Measurements from ENCODE around the gene MXRA8. TPM values are rescaled to one million over a fixed set of nuclear protein-coding genes. Genes with fewer than 3 reads are reported as not detected.

MXRA8 gene
- total and polyA plus RNA-seq, 2 donors (not counting 3 experiments of a cell fraction or from before 2014, with no cell fraction given): 0.82 to 1.9 TPM

GRCh38 chr1:1356166-1356795 is 2.1 kb downstream of the MXRA8 start:
- H3K9me3 ChIP-seq (replicated peaks; ENCODE audit: control insufficient read depth, insufficient read depth, low read length): no peaks in the 10 kb centered on the region
- no peaks in the 10 kb centered on the region for H3K4me1 ChIP-seq (ENCODE audit: control insufficient read depth, extremely low read depth, insufficient read depth, low read length)
- H3K4me2 ChIP-seq (ENCODE audit: insufficient read depth, low read length): no peak overlapping the region
- TF ChIP-seq EZH2 (IDR thresholded peaks at IDR 0.05; ENCODE audit: borderline replicate concordance, low read depth, low read length, severe bottlenecking) (no peak), POLR2A (IDR thresholded peaks at IDR 0.05; ENCODE audit: low read depth, low read length) (no peak)
- intact Hi-C loops (cut with micrococcal nuclease) (no loop called here), dilution Hi-C loops (cut with MboI; ENCODE audit: extremely low pct_ligation_motif_present, low sequenced_read_pairs) (no loop called here)
- no peaks in the 10 kb centered on the region for H3K79me2 ChIP-seq (ENCODE audit: control insufficient read depth, insufficient read depth, low read length)
- H3K27me3 ChIP-seq (ENCODE audit: control insufficient read depth in 2 of 2, insufficient read depth in 2 of 2, low read length in 2 of 2): peaks cover 11 to 23% of the 10 kb centered on the region in 2 experiments
- H3K27ac ChIP-seq (ENCODE audit: insufficient read depth, low read depth, low read length): no peak overlapping the region
- H3K36me3 ChIP-seq (ENCODE audit: control insufficient read depth in 2 of 2, extremely low read depth in 1 of 2, insufficient read depth in 2 of 2, low read length in 2 of 2): no peaks in the 10 kb centered on the region
- no peak overlapping the region for H3K9ac ChIP-seq (replicated peaks; ENCODE audit: extremely low read depth, insufficient read depth, low read length)
- no peaks in the 10 kb centered on the region for H4K20me1 ChIP-seq (replicated peaks; ENCODE audit: control insufficient read depth, extremely low read depth, insufficient read depth, low read length)
- BruUV-seq (replicated peaks): no TSS peak
- no peak overlapping the region for H3K4me3 ChIP-seq (replicated peaks in 1 of 3; ENCODE audit: insufficient read depth in 1 of 3, low read depth in 1 of 3, low read length in 3 of 3)
- ChIA-PET POLR2A (no interaction called here), CTCF (interaction anchor here (1.2 kb wide), 1 partner anchor 16 kb away, joined by 9 read pairs; no protein-coding TSS in a partner anchor)
- DNase-seq (ENCODE audit: low read depth, low spot score) (no peak), FAIRE-seq (no peak)
- no peaks in the 10 kb centered on the region for H3K9me1 ChIP-seq (replicated peaks; ENCODE audit: control insufficient read depth, extremely low read depth, insufficient read depth, low read length)
- H2AFZ ChIP-seq (ENCODE audit: low read depth, low read length): no peak overlapping the region

- no peak overlapping the region for H2AFZ ChIP-seq (ENCODE audit: low read depth, low read length)
- H3K79me2 ChIP-seq (ENCODE audit: control insufficient read depth, insufficient read depth, low read length): no peaks in the 10 kb centered on the region
- H4K20me1 ChIP-seq (replicated peaks; ENCODE audit: control insufficient read depth, extremely low read depth, insufficient read depth, low read length): no peaks in the 10 kb centered on the region
- H3K27me3 ChIP-seq (ENCODE audit: control insufficient read depth in 2 of 2, insufficient read depth in 2 of 2, low read length in 2 of 2): peaks cover 11 to 23% of the 10 kb centered on the region in 2 experiments
- TF ChIP-seq MYC (IDR thresholded peaks at IDR 0.05; ENCODE audit: low read depth, low read length): no peak
- TF ChIP-seq POLR2AphosphoS5 (IDR thresholded peaks at IDR 0.05; ENCODE audit: insufficient read depth, low read depth, low read length): peak; percentile 14
- H3K4me1 ChIP-seq (ENCODE audit: control insufficient read depth, extremely low read depth, insufficient read depth, low read length): no peaks in the 10 kb centered on the region
- ChIA-PET CTCF (interaction anchor here (0.7 to 1.2 kb wide), 2 partner anchors 17 to 20 kb away, joined by 3 to 9 read pairs; partner anchors contain the start of gene AURKAIP1), POLR2A (interaction anchor here (0.6 to 0.7 kb wide), 2 partner anchors 10 to 13 kb away, joined by 3 to 7 read pairs; no protein-coding TSS in a partner anchor)
- no peak overlapping the region for H3K9ac ChIP-seq (replicated peaks; ENCODE audit: extremely low read depth, insufficient read depth, low read length)
- H3K4me2 ChIP-seq (ENCODE audit: insufficient read depth, low read length): no peak overlapping the region
- DNase-seq (ENCODE audit: low read depth, low spot score) (no peak), FAIRE-seq (no peak)
- BruUV-seq (replicated peaks): no TSS peak
- no peaks in the 10 kb centered on the region for H3K9me1 ChIP-seq (replicated peaks; ENCODE audit: control insufficient read depth, extremely low read depth, insufficient read depth, low read length)
- no peaks in the 10 kb centered on the region for H3K36me3 ChIP-seq (ENCODE audit: control insufficient read depth in 2 of 2, extremely low read depth in 1 of 2, insufficient read depth in 2 of 2, low read length in 2 of 2)
- intact Hi-C loops (cut with micrococcal nuclease): no loop called here
- H3K9me3 ChIP-seq (replicated peaks; ENCODE audit: control insufficient read depth, insufficient read depth, low read length): no peaks in the 10 kb centered on the region
- dilution Hi-C loops (cut with MboI; ENCODE audit: extremely low pct_ligation_motif_present, low sequenced_read_pairs): no loop called here
- H3K27ac ChIP-seq (ENCODE audit: insufficient read depth, low read depth, low read length): no peak overlapping the region
- H3K4me3 ChIP-seq (replicated peaks in 1 of 3; ENCODE audit: insufficient read depth in 1 of 3, low read depth in 1 of 3, low read length in 3 of 3): no peak overlapping the region
Observed at GRCh38 chr1:1355416-1355815, 2.9 kb downstream of the MXRA8 start.

All from endothelial cell of umbilical vein (primary cell).